Lung (tissue), 12 donors: ENCODE data around the gene PRKCQ. TPM values are rescaled to one million over a fixed set of nuclear protein-coding genes. Genes with fewer than 3 reads are reported as not detected.

ENCODE experiments used
- ATAC-seq: fragments of 200-7000 bp; cut with Tn5 transposase; one replicate; pipeline ENCODE4 v1.9.1; 2020; ENCODE audit warnings: moderate number of reproducible peaks; ENCODE audit not compliant: insufficient read depth, low FRiP score
- DNase-seq, 3 donors: peaks; one replicate each; pipeline ENCODE4 v3.0.0-alpha.2; 2013 to 2017
- H3K27ac ChIP-seq, 2 donors: one replicate each; pipeline ENCODE4 v1.5.1; 2013; ENCODE audit warnings: mild to moderate bottlenecking in 2 of 2, moderate library complexity in 2 of 2, control low read depth in 1 of 2, inconsistent platforms in 1 of 2, low read depth in 1 of 2, low read length in 1 of 2
- H3K27me3 ChIP-seq, 3 donors: one replicate each; pipeline ENCODE4 v1.5.1; 2013; ENCODE audit warnings: low read length in 2 of 3; ENCODE audit not compliant: control insufficient read depth in 3 of 3, insufficient read depth in 3 of 3
- H3K36me3 ChIP-seq, 4 donors: one replicate each; pipeline ENCODE4 v1.5.1; 2013; ENCODE audit warnings: low read length in 4 of 4, mild to moderate bottlenecking in 1 of 4, moderate library complexity in 1 of 4; ENCODE audit not compliant: control insufficient read depth in 4 of 4, insufficient read depth in 4 of 4
- H3K4me1 ChIP-seq, 5 donors: one replicate each; pipeline ENCODE4 v1.5.1; 2013; ENCODE audit warnings: low read length in 5 of 5, mild to moderate bottlenecking in 2 of 5, moderate library complexity in 1 of 5; ENCODE audit not compliant: control insufficient read depth in 5 of 5, insufficient read depth in 5 of 5
- H3K4me3 ChIP-seq: one replicate; pipeline ENCODE4 v1.5.1; 2013; ENCODE audit warnings: mild to moderate bottlenecking, control low read depth, moderate library complexity
- H3K9ac ChIP-seq, 2 donors: one replicate each; pipeline ENCODE4 v1.5.1; 2013; ENCODE audit warnings: low read length in 2 of 2, control low read depth in 1 of 2; ENCODE audit not compliant: insufficient read depth in 1 of 2
- H3K9me3 ChIP-seq, 4 donors: one replicate each; pipeline ENCODE4 v1.5.1; 2013; ENCODE audit warnings: low read length in 3 of 4, mild to moderate bottlenecking in 1 of 4, moderate library complexity in 1 of 4; ENCODE audit not compliant: control insufficient read depth in 4 of 4, insufficient read depth in 3 of 4
- CTCF ChIP-seq: IDR thresholded peaks from 2 replicates; pipeline ENCODE4 v1.5.1; 2012; ENCODE audit warnings: mild to moderate bottlenecking; ENCODE audit errors: control extremely low read depth, extremely low read depth
- WGBS, 2 donors: extraction: QIAGEN DNeasy Blood & Tissue Kit; methylation state at CpG; one replicate each; pipeline ENCODE4 v1.1.7; 2013; 5-methylcytosine and 5-hydroxymethylcytosine counted together
- polyA plus RNA-seq, 2 donors: library from polyadenylated mRNA; stranded (reverse); fragments of 200-250 nt; gene quantifications; one replicate each; pipeline ENCODE4 v1.2.1, GENCODE V29; 2013
- total RNA-seq, 2 donors: library from RNA; depleted of rRNA in 1 of 2; stranded (reverse); fragments of >200 nt in 1 of 2; gene quantifications; one replicate each; pipeline ENCODE4 v1.2.1, GENCODE V29; 2014 to 2021
- donor health status: control.
- donor health status: control.
- donor health status: Bipolar disorder and iron deficiency.
- donor health status: healthy.
- donor health status: DM: yes; HTN: yes; CAD: no.

Gene PRKCQ
- total and polyA plus RNA-seq, 4 donors, result 2.8 to 9.1 (median 7.2) TPM

DNA sequence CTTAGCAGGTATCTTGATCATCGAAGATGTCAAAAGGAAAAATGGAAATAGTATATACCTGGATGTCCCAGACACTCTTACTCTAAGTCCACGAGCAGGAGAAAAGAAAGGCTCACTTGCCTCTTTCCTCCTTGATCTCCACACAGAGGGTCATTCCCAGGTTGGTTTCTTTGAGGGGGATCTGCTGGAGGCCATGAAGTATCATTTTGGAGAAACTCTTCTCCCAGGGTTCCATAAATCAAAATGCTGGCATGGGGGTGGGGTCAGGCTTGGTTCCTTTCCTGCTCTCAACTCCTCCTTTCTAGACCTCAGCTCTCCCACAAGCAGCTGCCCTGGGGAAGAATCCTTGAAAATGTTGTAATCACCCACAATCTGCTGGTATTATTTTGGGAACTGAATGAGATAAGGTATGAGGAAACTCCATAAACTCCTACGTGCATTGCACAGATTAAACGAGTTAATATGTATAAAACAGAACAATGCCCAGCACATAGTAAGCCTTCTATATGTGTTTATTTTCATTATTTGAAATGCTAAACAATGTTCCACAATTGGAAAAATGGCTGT lies 54.4 kb downstream of the PRKCQ start:
- no peak overlapping the region for H3K27ac ChIP-seq
- H3K4me1 ChIP-seq, result no peaks in the 10 kb centered on the region
- no peak overlapping the region for H3K4me3 ChIP-seq
- H3K9ac ChIP-seq, result no peak overlapping the region
- H3K9me3 ChIP-seq, result no peaks in the 10 kb centered on the region
- WGBS, 2 donors, result 57 to 70% methylated on average over 4 of the region's 4 CpGs
- peaks cover 0 to 2% (median 0%) of the 10 kb centered on the region in 3 donors for H3K27me3 ChIP-seq
- no peak for TF ChIP-seq CTCF
- no peaks in the 10 kb centered on the region for H3K36me3 ChIP-seq
- DNase-seq, result no peak
- ATAC-seq, result no peak

DNA sequence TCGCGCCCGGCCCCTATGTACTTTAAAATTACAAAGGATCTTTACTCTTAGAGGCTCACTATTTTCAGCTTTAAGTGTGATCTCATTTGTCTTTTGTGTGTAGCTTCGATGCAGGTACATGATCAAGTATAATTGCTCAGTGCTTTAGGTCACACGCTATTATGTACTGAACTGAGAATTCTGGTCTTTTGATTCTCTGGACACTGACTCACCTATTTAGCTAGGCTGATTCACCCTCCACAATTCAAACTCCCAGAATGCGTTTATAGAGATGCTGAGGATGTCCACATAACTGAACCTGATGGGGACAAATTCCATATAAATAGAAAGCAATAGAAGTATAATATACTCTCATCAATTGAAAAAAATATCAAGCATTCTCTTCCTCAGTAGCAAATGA lies 57.8 kb downstream of the PRKCQ start:
- H3K36me3 ChIP-seq, result no peaks in the 10 kb centered on the region
- no peak for DNase-seq
- 95 to 97% methylated on average over 6 of the region's 6 CpGs for WGBS, 2 donors
- H3K9ac ChIP-seq, result no peak overlapping the region
- H3K9me3 ChIP-seq, result no peaks in the 10 kb centered on the region
- peaks cover 0 to 1% (median 0%) of the 10 kb centered on the region in 3 donors for H3K27me3 ChIP-seq
- no peak overlapping the region for H3K4me3 ChIP-seq
- TF ChIP-seq CTCF, result no peak
- H3K27ac ChIP-seq, result no peak overlapping the region
- peaks cover 0 to 2% (median 0%) of the 10 kb centered on the region in 5 donors for H3K4me1 ChIP-seq
- no peak for ATAC-seq

GRCh38 chr10:6520138-6520537 lies 59.9 kb downstream of the PRKCQ start:
- 87 to 90% methylated on average over 10 of the region's 10 CpGs for WGBS, 2 donors
- Histone ChIP-seq H3K9me3 (no peaks in the 10 kb centered on the region), H3K27ac (no peak overlapping the region), H3K4me1 (peaks cover 0 to 2% (median 0%) of the 10 kb centered on the region in 5 donors), H3K4me3 (no peak overlapping the region), H3K9ac (no peak overlapping the region), H3K27me3 (peaks cover 0 to 3% (median 2%) of the 10 kb centered on the region in 3 donors), H3K36me3 (no peaks in the 10 kb centered on the region)
- no peak for TF ChIP-seq CTCF
- ATAC-seq, result no peak
- DNase-seq, result no peak
